ENCODE data around the gene SYNRG.

SYNRG gene

GRCh38 chr17:37547986-37548385, 61.2 kb downstream of the SYNRG start:
- DNase-seq (ENCODE audit: low read depth, low spot score), result no peak
- H3K4me3 ChIP-seq (ENCODE audit: low read depth, low read length), result no peak overlapping the region
- in situ Hi-C loops (cut with HindIII; ENCODE audit: low sequenced_read_pairs), result no loop called here
- no peak for TF ChIP-seq CTCF (IDR thresholded peaks at IDR 0.05; ENCODE audit: low read depth, low read length)

- H3K4me3 ChIP-seq (ENCODE audit: low read depth, low read length), result no peak overlapping the region
- TF ChIP-seq CTCF (IDR thresholded peaks at IDR 0.05; ENCODE audit: low read depth, low read length), result no peak
- in situ Hi-C loops (cut with HindIII; ENCODE audit: low sequenced_read_pairs), result no loop called here
- no peak for DNase-seq (ENCODE audit: low read depth, low spot score)
Measured at GRCh38 chr17:37546302-37546701, 62.9 kb downstream of the SYNRG start.

GRCh38 chr17:37545486-37545885, 63.7 kb downstream of the SYNRG start:
- DNase-seq (ENCODE audit: low read depth, low spot score), result no peak
- no peak overlapping the region for H3K4me3 ChIP-seq (ENCODE audit: low read depth, low read length)
- in situ Hi-C loops (cut with HindIII; ENCODE audit: low sequenced_read_pairs), result no loop called here
- TF ChIP-seq CTCF (IDR thresholded peaks at IDR 0.05; ENCODE audit: low read depth, low read length), result no peak

- in situ Hi-C loops (cut with HindIII; ENCODE audit: low sequenced_read_pairs), result no loop called here
- H3K4me3 ChIP-seq (ENCODE audit: low read depth, low read length), result no peak overlapping the region
- DNase-seq (ENCODE audit: low read depth, low spot score), result no peak
- TF ChIP-seq CTCF (IDR thresholded peaks at IDR 0.05; ENCODE audit: low read depth, low read length), result no peak
Measured at GRCh38 chr17:37543637-37544052, 65.6 kb downstream of the SYNRG start.

GRCh38 chr17:37541880-37542660, 67.1 kb downstream of the SYNRG start:
- no peak overlapping the region for H3K4me3 ChIP-seq (ENCODE audit: low read depth, low read length)
- in situ Hi-C loops (cut with HindIII; ENCODE audit: low sequenced_read_pairs), result no loop called here
- TF ChIP-seq CTCF (IDR thresholded peaks at IDR 0.05; ENCODE audit: low read depth, low read length), result no peak
- DNase-seq (ENCODE audit: low read depth, low spot score), result peak; percentile 58

GRCh38 chr17:37538981-37539659, 70.1 kb downstream of the SYNRG start:
- no peak for TF ChIP-seq CTCF (IDR thresholded peaks at IDR 0.05; ENCODE audit: low read depth, low read length)
- DNase-seq (ENCODE audit: low read depth, low spot score), result no peak

More at GRCh38 chr17:37538981-37539659, 70.1 kb downstream of the SYNRG start:
- no peak overlapping the region for H3K4me3 ChIP-seq (ENCODE audit: low read depth, low read length)
- in situ Hi-C loops (cut with HindIII; ENCODE audit: low sequenced_read_pairs), result no loop called here
